K562 (cell line): ENCODE results near the gene BRD3. TPM values are rescaled to one million over a fixed set of nuclear protein-coding genes. Genes with fewer than 3 reads are reported as not detected.

Experiments used
- ATAC-seq: fragments of 200-7000 bp; cut with Tn5 transposase; 3 replicates; pipeline ENCODE4 v1.9.1; 2020; ENCODE audit warnings: moderate library complexity
- Bru-seq: library from RNA; stranded (reverse); fragments of 400-500 nt; gene quantifications from one replicate; lab custom pipeline; 2021; lab: Mats Ljungman, UMichigan
- BruChase-seq, 2 experiments: library from RNA; stranded (reverse); fragments of 400-500 nt; gene quantifications; one replicate each; lab custom pipeline; 2021; lab: Mats Ljungman, UMichigan
- BruUV-seq: library from RNA; stranded (reverse); fragments of 400-500 nt; replicated peaks from 2 replicates; lab custom pipeline; 2021; lab: Mats Ljungman, UMichigan
- CTCF ChIA-PET: fragments of 300-600 bp; formaldehyde crosslinking; extraction: SDS; loops from one replicate; lab custom pipeline; 2021; ENCODE audit warnings: low intra/inter-chr PET ratio; lab: Yijun Ruan, JAX
- POLR2A ChIA-PET: fragments of 300-600, 350-650 bp; sonication (Branson Sonifier 250); formaldehyde crosslinking; extraction: SDS; loops from one replicate; lab custom pipeline; 2021; ENCODE audit warnings: antibody characterized with exemption, inconsistent platforms; lab: Yijun Ruan, JAX
- DNase-seq, 4 experiments: peaks; one replicate each; pipeline versions ENCODE4 v3.0.0 to v3.0.0-alpha.2; 2011 to 2018; ENCODE audit warnings: low spot score in 3 of 4, mixed read lengths in 3 of 4; ENCODE audit errors: extremely low read depth in 1 of 4
- FAIRE-seq: peaks from 2 replicates; lab custom pipeline; 2011; peaks lifted over from hg19 to GRCh38; lab: Jason Lieb, UNC
- H2AFZ ChIP-seq: 2 replicates; pipeline ENCODE4 v1.6.0; 2011; ENCODE audit warnings: low read depth, low read length, control low read depth, inconsistent platforms
- H3K27ac ChIP-seq: fragments of 200-600 bp; 3 replicates; pipeline ENCODE4 v1.8.0; 2011; ENCODE audit warnings: low read depth, mild to moderate bottlenecking, control low read depth, inconsistent platforms, low read length, moderate library complexity, mixed read lengths; ENCODE audit errors: extremely low read depth
- H3K27me3 ChIP-seq, 2 experiments: fragments of 300-600 bp in 1 of 2; 2 replicates in 1 of 2; 3 replicates in 1 of 2; pipeline versions ENCODE4 v1.6.0 to v1.8.0; 2011; ENCODE audit warnings: inconsistent platforms in 2 of 2, low read length in 2 of 2, mild to moderate bottlenecking in 1 of 2, mixed read lengths in 1 of 2, moderate library complexity in 1 of 2; ENCODE audit not compliant: control insufficient read depth in 2 of 2, insufficient read depth in 2 of 2
- H3K36me3 ChIP-seq: fragments of 300-600 bp; 3 replicates; pipeline ENCODE4 v1.8.0; 2011; ENCODE audit warnings: mild to moderate bottlenecking, low read length, inconsistent platforms; ENCODE audit not compliant: control insufficient read depth, insufficient read depth
- H3K4me1 ChIP-seq, 2 experiments: fragments of 200-600 bp in 1 of 2; replicated peaks in 1 of 2; 2 replicates in 1 of 2; 3 replicates in 1 of 2; pipeline versions ENCODE4 v1.5.1 to v1.8.0; 2011; ENCODE audit warnings: inconsistent platforms in 2 of 2, low read length in 2 of 2, mild to moderate bottlenecking in 1 of 2, mixed read lengths in 1 of 2, moderate library complexity in 1 of 2; ENCODE audit not compliant: control insufficient read depth in 2 of 2, insufficient read depth in 2 of 2
- H3K4me2 ChIP-seq: 2 replicates; pipeline ENCODE4 v1.6.1; 2011; ENCODE audit warnings: low read length, control low read depth, inconsistent platforms, mixed read lengths; ENCODE audit not compliant: insufficient read depth
- H3K4me3 ChIP-seq: fragments of 200-600 bp; sonication (generic), shearing (Covaris generic); 2 replicates; pipeline ENCODE4 v1.5.1; 2016; ENCODE audit warnings: control low read depth, inconsistent platforms
- H3K79me2 ChIP-seq: fragments of 200-600 bp; 3 replicates; pipeline ENCODE4 v1.8.0; 2011; ENCODE audit warnings: low read length, inconsistent platforms; ENCODE audit not compliant: control insufficient read depth, insufficient read depth
- H3K9ac ChIP-seq, 2 experiments: 2 replicates each; pipeline versions ENCODE4 v1.6.0 to v1.6.1; 2011; ENCODE audit warnings: low read depth in 2 of 2, low read length in 2 of 2, control low read depth in 1 of 2, inconsistent platforms in 1 of 2, mild to moderate bottlenecking in 1 of 2, mixed read lengths in 1 of 2; ENCODE audit not compliant: insufficient read depth in 1 of 2
- H3K9me1 ChIP-seq: one replicate; pipeline ENCODE4 v1.6.0; 2011; ENCODE audit warnings: inconsistent platforms, mild to moderate bottlenecking, low read length, moderate library complexity; ENCODE audit not compliant: control insufficient read depth, insufficient read depth
- H3K9me3 ChIP-seq: replicated peaks from 2 replicates; pipeline ENCODE4 v1.5.1; 2011; ENCODE audit warnings: low read depth, low read length, inconsistent platforms; ENCODE audit not compliant: control insufficient read depth, insufficient read depth
- H4K20me1 ChIP-seq: replicated peaks from 2 replicates; pipeline ENCODE4 v1.6.1; 2011; ENCODE audit warnings: low read length, inconsistent platforms, mixed read lengths; ENCODE audit not compliant: control insufficient read depth, insufficient read depth
- CHD1 ChIP-seq: fragments of 200-600 bp; sonication (generic); IDR thresholded peaks from one replicate; pipeline ENCODE4 v1.6.1; 2012; ENCODE audit warnings: mild to moderate bottlenecking, moderate library complexity, low read length, inconsistent platforms
- GABPA ChIP-seq: fragments of 200-800 bp; sonication (Bioruptor generic); conservative IDR thresholded peaks from 2 replicates; pipeline ENCODE4 v1.6.1; 2016; ENCODE audit warnings: low read depth, missing genetic modification characterization, missing compliant biosample characterization
- HCFC1 ChIP-seq: IDR thresholded peaks from 2 replicates; pipeline ENCODE4 v1.6.1; 2012; ENCODE audit warnings: low read depth, low read length, improper control_type of control experiment
- MCM5 ChIP-seq: fragments of 450-650 bp; IDR thresholded peaks from 2 replicates; pipeline ENCODE4 v1.6.1; 2016; ENCODE audit warnings: low read depth
- NCOR1 ChIP-seq: fragments of 450-650 bp; IDR thresholded peaks from 2 replicates; pipeline ENCODE4 v1.6.1; 2016; ENCODE audit warnings: mild to moderate bottlenecking, moderate library complexity
- POLR3A ChIP-seq: IDR thresholded peaks from 2 replicates; pipeline ENCODE4 v1.6.1; 2011; ENCODE audit warnings: borderline replicate concordance, mild to moderate bottlenecking, moderate library complexity; ENCODE audit not compliant: insufficient read length, insufficient read depth; ENCODE audit errors: extremely low read depth
- RFX7 ChIP-seq: fragments of 250-450 bp; sonication (Bioruptor Pico); IDR thresholded peaks from 2 replicates; pipeline ENCODE4 v1.5.1; 2021; ENCODE audit warnings: mild to moderate bottlenecking
- SIX5 ChIP-seq, 2 experiments: IDR thresholded peaks; 2 replicates each; pipeline ENCODE4 v1.6.1; 2011; ENCODE audit warnings: low read length in 2 of 2, borderline replicate concordance in 1 of 2, low read depth in 1 of 2, mild to moderate bottlenecking in 1 of 2, moderate library complexity in 1 of 2; ENCODE audit not compliant: insufficient read depth in 1 of 2
- SMAD3 ChIP-seq: fragments of 450-650 bp; formaldehyde crosslinking; conservative IDR thresholded peaks from 2 replicates; pipeline ENCODE4 v1.4.0; 2020; ENCODE audit warnings: mild to moderate bottlenecking
- SP1 ChIP-seq: sonication (generic); formaldehyde crosslinking; IDR thresholded peaks from 2 replicates; pipeline ENCODE4 v1.8.1; 2022; ENCODE audit warnings: mild to moderate bottlenecking, missing genetic modification reagents
- TAF9B ChIP-seq: fragments of 450-650 bp; IDR thresholded peaks from 2 replicates; pipeline ENCODE4 v1.6.1; 2018; ENCODE audit warnings: mild to moderate bottlenecking; ENCODE audit not compliant: partially characterized antibody
- ZNF121 ChIP-seq: sonication (generic); formaldehyde crosslinking; conservative IDR thresholded peaks from 2 replicates; pipeline ENCODE4 v1.8.0; 2022; ENCODE audit warnings: missing genetic modification reagents
- WGBS: fragments of 100-300 bp; shearing (Covaris generic); methylation state at CpG from one replicate; pipeline ENCODE4 v1.1.6; 2016; ENCODE audit warnings: low coverage, mixed read lengths; ENCODE audit not compliant: insufficient coverage; ENCODE audit errors: missing lambda C conversion rate; 5-methylcytosine and 5-hydroxymethylcytosine counted together
- in situ Hi-C: fragments of 300-500 bp; cut with MboI; formaldehyde crosslinking; loops from 4 replicates; pipeline ENCODE4 v1.15.0; 2018; ENCODE audit warnings: inconsistent platforms, mixed read lengths
- intact Hi-C: fragments of 100-400 bp; cut with micrococcal nuclease; formaldehyde crosslinking; loops from 2 replicates; pipeline ENCODE4 v1.14.2; 2022
- long read RNA-seq, 3 experiments: library from polyadenylated mRNA in 2 of 3; library from RNA in 1 of 3; unstranded in 2 of 3; stranded (forward) in 1 of 3; transcript quantifications; one replicate each; pipeline ENCODE4 v2.0.0, GENCODE V29; 2019 to 2022
- polyA minus RNA-seq, 3 experiments: library from RNA; depleted of rRNA, polyadenylated mRNA; stranded (reverse); fragments of >200 nt; gene quantifications; 2 replicates each; pipeline ENCODE4 v1.2.3, GENCODE V29; 2011
- polyA plus RNA-seq, 8 experiments: library from polyadenylated mRNA; depleted of rRNA in 4 of 8; stranded (reverse) in 5 of 8; unstranded in 3 of 8; fragments of >200 nt; fragmentation: Nextera tagmentation in 2 of 8; fragmentation: Illumina TruSeq in 1 of 8; extraction: Ambion mirVana in 2 of 8; extraction: Trizol in 1 of 8; gene quantifications; 2 replicates each; pipeline versions ENCODE4 v1.2.1 to v1.2.3, GENCODE V29; 2011 to 2014; ENCODE audit warnings: inconsistent platforms in 1 of 8, missing spikeins in 1 of 8
- total RNA-seq, 7 experiments: library from RNA; depleted of rRNA in 6 of 7; stranded (reverse); fragments of >200 nt in 6 of 7; fragmentation: Illumina TruSeq in 2 of 7; extraction: Trizol in 2 of 7; gene quantifications; 2 replicates each; pipeline versions ENCODE4 v1.2.1 to v1.2.3, GENCODE V29; 2011 to 2021; ENCODE audit warnings: low replicate concordance in 1 of 7
- TF ChIP-seq, protein P1 (sequence below): fragments of 250-450 bp; sonication (Bioruptor Pico); IDR thresholded peaks from 2 replicates; pipeline ENCODE4 v1.9.0; 2021; ENCODE audit warnings: mild to moderate bottlenecking
- TF ChIP-seq, protein P2 (sequence below): fragments of 250-450 bp; sonication (Bioruptor Pico); IDR thresholded peaks from 2 replicates; pipeline ENCODE4 v1.8.0; 2021; ENCODE audit warnings: borderline replicate concordance, mild to moderate bottlenecking, moderate library complexity; ENCODE audit not compliant: poor library complexity, severe bottlenecking
- TF ChIP-seq, protein P3 (sequence below): sonication (generic); IDR thresholded peaks from 2 replicates; pipeline ENCODE4 v1.6.1; 2016

The BRD3 gene
- total RNA-seq (2011; cell fraction: chromatin; rRNA removed; ENCODE audit: low replicate concordance): 18.5 and 32.2 TPM in 2 replicates
- 19.6 and 19.7 TPM in 2 replicates for total RNA-seq (2011; cell fraction: nucleolus; rRNA removed)
- total RNA-seq (2011; cell fraction: nucleoplasm; rRNA removed): 11.3 and 13.2 TPM in 2 replicates
- total RNA-seq (2014; rRNA removed): 10.9 and 13.4 TPM in 2 replicates
- total RNA-seq (2014; rRNA removed; fragmentation: Illumina TruSeq; extraction: Trizol): 2.8 and 3.5 TPM in 2 replicates
- total RNA-seq (2015; rRNA removed; fragmentation: Illumina TruSeq; extraction: Trizol): 4.2 and 5.9 TPM in 2 replicates
- 37.1 and 38.1 TPM in 2 replicates for total RNA-seq (2021)
- 4.0 and 4.9 TPM in 2 replicates for polyA plus RNA-seq (2011; rRNA removed)
- polyA plus RNA-seq (2011; cell fraction: cytosol; rRNA removed): 3.6 and 8.4 TPM in 2 replicates
- 9.8 and 12.8 TPM in 2 replicates for polyA plus RNA-seq (2011; cell fraction: nucleus; rRNA removed)
- 13.7 and 16.2 TPM in 2 replicates for polyA plus RNA-seq (2012)
- 7.1 and 11.4 TPM in 2 replicates for polyA plus RNA-seq (2014; fragmentation: Illumina TruSeq; extraction: Trizol)
- polyA plus RNA-seq (2014; fragmentation: Nextera tagmentation; extraction: Ambion mirVana): 1 to 10 TPM in 1 of 2 experiments, under 1 TPM in 1; 0.82 to 3.1 TPM
- 8.5 and 8.8 TPM in 2 replicates for polyA plus RNA-seq (2014; rRNA removed)
- 5.2 and 5.5 TPM in 2 replicates for polyA minus RNA-seq (2011; rRNA and poly(A)+ RNA removed)
- polyA minus RNA-seq (2011; cell fraction: cytosol; rRNA and poly(A)+ RNA removed): 22.5 and 23.8 TPM in 2 replicates
- 8.8 and 10.9 TPM in 2 replicates for polyA minus RNA-seq (2011; cell fraction: nucleus; rRNA and poly(A)+ RNA removed)
- percentile 67 among the genes with signal in this experiment for Bru-seq, nascent RNA
- percentile 62 among the genes with signal in this experiment for BruChase-seq, experiment 1, labeled RNA remaining after a 2-hour chase
- BruChase-seq, experiment 2, labeled RNA remaining after a 6-hour chase: percentile 67 among the genes with signal in this experiment
- long read RNA-seq, experiment 1, full-length matches to known transcripts: 4 of 68 reads
- long read RNA-seq, experiment 1, partial matches to known transcripts: 30 of 68 reads
- long read RNA-seq, experiment 1, other reads (novel, unspliced or antisense): 34 of 68 reads
- long read RNA-seq, experiment 2, partial matches to known transcripts: 4 of 20 reads
- long read RNA-seq, experiment 2, other reads (novel, unspliced or antisense): 16 of 20 reads
- long read RNA-seq, experiment 3, full-length matches to known transcripts: 1 of 28 reads
- long read RNA-seq, experiment 3, partial matches to known transcripts: 10 of 28 reads
- long read RNA-seq, experiment 3, other reads (novel, unspliced or antisense): 17 of 28 reads

DNA sequence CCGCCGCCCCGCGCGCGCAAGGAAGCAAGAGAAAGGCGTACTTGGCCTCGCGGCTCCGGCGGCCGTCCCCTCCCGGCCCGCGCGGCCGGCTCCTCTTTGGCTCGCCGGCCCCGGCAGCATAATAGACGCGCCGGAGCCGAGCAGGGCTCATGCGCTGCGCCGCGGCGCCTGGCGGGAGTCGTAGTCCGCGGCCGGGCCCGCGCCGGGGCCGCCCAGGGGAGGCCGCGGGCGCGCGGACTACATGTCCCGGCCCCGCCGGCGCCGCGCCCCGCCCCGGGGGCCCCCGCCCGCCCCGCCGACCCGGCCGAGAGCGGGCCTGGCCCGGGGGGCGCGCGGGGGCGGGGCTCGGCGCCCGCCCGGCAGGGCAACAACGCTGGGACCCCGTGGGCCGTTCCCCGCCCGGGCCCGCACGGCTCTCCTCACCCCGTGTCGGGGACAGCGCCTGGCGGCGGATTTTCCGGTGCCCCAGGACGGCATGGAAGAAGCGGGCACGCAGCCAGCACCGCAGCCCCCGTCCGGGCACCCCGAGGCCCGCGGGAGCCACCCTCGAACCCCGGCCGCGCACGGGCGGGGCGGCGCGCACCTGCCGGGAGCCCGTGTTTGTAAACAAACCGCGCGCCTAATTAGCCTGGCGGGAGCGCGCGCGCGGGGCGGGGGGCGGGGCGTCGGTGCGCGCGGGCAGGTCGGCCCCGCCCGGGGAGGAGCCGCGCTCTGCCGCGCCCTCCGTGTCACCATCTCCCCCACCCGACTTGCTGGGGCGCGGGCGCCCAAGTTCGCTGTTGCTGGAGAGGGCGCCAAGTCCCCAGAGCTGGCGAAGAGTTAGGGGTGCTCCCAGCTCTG, at the start of gene BRD3:
BRD3 (minus strand) TSS at position 123 of the 840 bp plus-strand sequence. CDS start 14,549 bp downstream, outside the sequence.
- H3K27me3 ChIP-seq: peaks cover 28 to 39% of the 10 kb centered on the region in 2 experiments
- H3K79me2 ChIP-seq: peaks cover 40% of the 10 kb centered on the region
- 0% methylated on average over 18 of the region's 131 CpGs for WGBS
- peaks cover 10 to 34% of the 10 kb centered on the region in 2 experiments; a peak in 4 of 5 replicates for H3K4me1 ChIP-seq
- peak within 1 kb of the TSS; percentile 97 for H2AFZ ChIP-seq
- intact Hi-C loops: no loop called here
- H3K9me3 ChIP-seq: no peaks in the 10 kb centered on the region
- in situ Hi-C loops: no loop called here
- no peak for FAIRE-seq
- H3K9me1 ChIP-seq: no peaks in the 10 kb centered on the region
- peak; percentile 92 to 93 (median 93) for DNase-seq
- H3K4me2 ChIP-seq: peak within 1 kb of the TSS; percentile 83
- H3K36me3 ChIP-seq: no peaks in the 10 kb centered on the region
- H3K27ac ChIP-seq: peak within 1 kb of the TSS; percentile 85
- ChIA-PET CTCF (no interaction called here), POLR2A (no interaction called here)
- peak within 1 kb of the TSS; percentile 92 for H3K4me3 ChIP-seq
- no TSS peak for BruUV-seq
- ATAC-seq: peak; percentile 93
- H3K9ac ChIP-seq: peak within 1 kb of the TSS; percentile 84 to 95
- peaks cover 3% of the 10 kb centered on the region; the same call in 1 of the 2 replicates for H4K20me1 ChIP-seq
- TF ChIP-seq TAF9B: no peak
- TF ChIP-seq GABPA (tag): 0 out of 2 replicates have a peak, but pooled peaks have one; percentile 35
- TF ChIP-seq MCM5: no peak
- no peak for TF ChIP-seq ZNF121 (CRISPR knock-in tag)
- no peak for TF ChIP-seq CHD1
- no peak for TF ChIP-seq SMAD3 (CRISPR knock-in tag)
- TF ChIP-seq SIX5 (IDR thresholded peaks at IDR 0.05; ENCODE audit: borderline replicate concordance in 1 of 2, insufficient read depth in 1 of 2, low read depth in 1 of 2, low read length in 2 of 2): peak; percentile 67 to 68; a peak in 3 of 4 replicates
- no peak for TF ChIP-seq POLR3A
- TF ChIP-seq, protein P1, sequence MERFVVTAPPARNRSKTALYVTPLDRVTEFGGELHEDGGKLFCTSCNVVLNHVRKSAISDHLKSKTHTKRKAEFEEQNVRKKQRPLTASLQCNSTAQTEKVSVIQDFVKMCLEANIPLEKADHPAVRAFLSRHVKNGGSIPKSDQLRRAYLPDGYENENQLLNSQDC (CRISPR knock-in tag): no peak
- TF ChIP-seq RFX7 (CRISPR knock-in tag): no peak
- TF ChIP-seq, protein P2, sequence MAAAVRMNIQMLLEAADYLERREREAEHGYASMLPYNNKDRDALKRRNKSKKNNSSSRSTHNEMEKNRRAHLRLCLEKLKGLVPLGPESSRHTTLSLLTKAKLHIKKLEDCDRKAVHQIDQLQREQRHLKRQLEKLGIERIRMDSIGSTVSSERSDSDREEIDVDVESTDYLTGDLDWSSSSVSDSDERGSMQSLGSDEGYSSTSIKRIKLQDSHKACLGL: no peak
- peak; percentile 90 for TF ChIP-seq HCFC1
- TF ChIP-seq NCOR1: no peak
- no peak for TF ChIP-seq SP1 (CRISPR knock-in tag)
- TF ChIP-seq, protein P3, sequence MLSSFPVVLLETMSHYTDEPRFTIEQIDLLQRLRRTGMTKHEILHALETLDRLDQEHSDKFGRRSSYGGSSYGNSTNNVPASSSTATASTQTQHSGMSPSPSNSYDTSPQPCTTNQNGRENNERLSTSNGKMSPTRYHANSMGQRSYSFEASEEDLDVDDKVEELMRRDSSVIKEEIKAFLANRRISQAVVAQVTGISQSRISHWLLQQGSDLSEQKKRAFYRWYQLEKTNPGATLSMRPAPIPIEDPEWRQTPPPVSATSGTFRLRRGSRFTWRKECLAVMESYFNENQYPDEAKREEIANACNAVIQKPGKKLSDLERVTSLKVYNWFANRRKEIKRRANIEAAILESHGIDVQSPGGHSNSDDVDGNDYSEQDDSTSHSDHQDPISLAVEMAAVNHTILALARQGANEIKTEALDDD: no peak
